T-helper 1 cell treated with Interleukin-12 subunit alpha and Interleukin-12 subunit beta and Interleukin-4 antibody, amounts not matched to agents 30 μg/mL and 1 μg/mL, for 36 hours (primary cell): Measurements from ENCODE around the gene NUMA1.

Experiments
- H3K27ac Mint-ChIP-seq: one replicate; pipeline ENCODE4 v1.8.0; 2021; ENCODE audit warnings: mild to moderate bottlenecking, mixed read lengths
- H3K27me3 Mint-ChIP-seq: one replicate; pipeline ENCODE4 v1.8.0; 2021; ENCODE audit warnings: low read depth, mixed read lengths
- H3K36me3 Mint-ChIP-seq: one replicate; pipeline ENCODE4 v1.8.0; 2021; ENCODE audit warnings: low read depth, mixed read lengths
- H3K4me1 Mint-ChIP-seq: one replicate; pipeline ENCODE4 v1.8.0; 2021; ENCODE audit warnings: low read depth, mixed read lengths
- H3K4me3 Mint-ChIP-seq: one replicate; pipeline ENCODE4 v1.8.0; 2021; ENCODE audit warnings: mild to moderate bottlenecking, moderate library complexity, mixed read lengths
- H3K9me3 Mint-ChIP-seq: one replicate; pipeline ENCODE4 v1.8.0; 2021; ENCODE audit warnings: mixed read lengths

NUMA1 gene

DNA sequence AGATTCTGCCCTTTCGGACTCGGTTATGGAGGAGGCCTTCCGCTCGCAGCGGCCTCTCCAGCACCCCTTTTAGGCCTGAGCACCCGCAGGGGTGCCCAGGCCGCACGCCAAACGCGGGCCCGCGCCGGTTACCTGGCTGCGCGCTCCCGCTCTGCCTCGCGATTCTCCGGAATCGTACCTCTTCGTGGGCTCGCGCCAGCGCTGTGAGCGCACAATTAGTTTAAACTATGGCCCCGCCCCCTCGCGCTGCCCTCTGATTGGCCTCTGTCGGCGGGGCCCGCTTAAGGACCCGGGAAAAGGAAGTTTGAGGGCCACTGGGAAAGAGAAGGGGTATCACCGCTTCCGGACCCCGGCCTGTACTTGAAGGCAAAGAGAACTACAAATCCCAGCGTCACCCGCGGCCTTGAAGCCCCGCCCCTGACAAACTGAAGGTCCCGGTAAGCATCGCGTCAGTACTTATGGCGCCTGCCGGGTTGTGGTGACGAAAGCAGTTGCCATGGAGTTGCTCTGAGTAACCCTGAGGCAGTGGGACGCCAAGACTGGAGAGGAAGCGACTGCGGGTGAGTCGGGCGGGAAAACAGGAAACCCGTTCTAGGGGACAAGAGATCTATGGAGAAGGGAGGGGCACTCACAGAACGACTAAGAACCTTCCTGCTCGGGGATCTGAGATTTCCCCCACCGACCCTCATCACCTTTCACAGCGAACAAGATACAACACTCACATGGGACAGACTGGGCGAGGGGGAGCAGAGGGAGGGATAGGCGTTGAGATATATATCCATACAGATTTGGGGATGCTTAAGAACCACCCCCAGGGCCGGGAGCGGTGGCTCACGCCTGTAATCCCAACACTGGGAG, at the start of gene NUMA1, which contains the start of gene LRRC51:
Gene NUMA1 (minus strand): TSS at position 217 of the 858 bp plus-strand sequence. CDS start 44,599 bp downstream, outside the sequence.
Gene LRRC51 (plus strand): TSS at position 525 of the 858 bp plus-strand sequence. CDS start 8,234 bp downstream, outside the sequence.
- Mint-ChIP-seq H3K27ac (peak within 1 kb of the TSS; percentile 93), H3K4me1 (peaks cover 42% of the 10 kb centered on the region), H3K9me3 (no peaks in the 10 kb centered on the region), H3K27me3 (no peaks in the 10 kb centered on the region), H3K36me3 (peaks cover 11% of the 10 kb centered on the region), H3K4me3 (peak within 1 kb of the TSS; percentile 95)

- Mint-ChIP-seq H3K27me3 (peaks cover 35% of the 10 kb centered on the region), H3K9me3 (peaks cover 15% of the 10 kb centered on the region), H3K4me1 (no peaks in the 10 kb centered on the region), H3K36me3 (peaks cover 6% of the 10 kb centered on the region), H3K4me3 (no peak overlapping the region), H3K27ac (no peak overlapping the region)
Measured at GRCh38 chr11:72129381-72129780, 49.0 kb upstream of the NUMA1 start.

GRCh38 chr11:72127923-72128322, 47.6 kb upstream of the NUMA1 start:
- Mint-ChIP-seq H3K4me1 (no peaks in the 10 kb centered on the region), H3K4me3 (no peak overlapping the region)

DNA sequence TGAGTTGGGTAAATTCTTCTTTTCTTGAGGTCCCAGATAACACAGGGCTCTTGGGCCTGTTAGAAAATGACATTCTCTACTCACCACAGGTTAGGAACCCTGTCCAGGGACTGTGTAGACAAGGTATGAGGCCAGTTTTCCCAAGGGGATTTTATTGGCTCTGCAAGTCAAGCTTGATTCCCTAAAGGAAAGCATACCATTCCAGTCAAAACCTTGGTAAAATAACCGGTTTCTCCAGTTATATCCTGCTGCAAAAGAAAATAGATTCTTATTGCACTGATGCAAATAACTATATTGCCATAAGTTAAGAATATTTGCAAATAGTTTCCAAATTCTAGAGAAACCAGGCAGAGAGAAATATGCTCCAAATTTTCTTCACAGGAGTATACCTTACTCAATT, 45.6 kb upstream of the NUMA1 start:
- Mint-ChIP-seq H3K9me3 (peaks cover 15% of the 10 kb centered on the region), H3K4me3 (no peak overlapping the region), H3K4me1 (no peaks in the 10 kb centered on the region), H3K36me3 (peaks cover 6% of the 10 kb centered on the region), H3K27ac (no peak overlapping the region), H3K27me3 (peaks cover 12% of the 10 kb centered on the region)

More at GRCh38 chr11:72127923-72128322, 47.6 kb upstream of the NUMA1 start:
- Mint-ChIP-seq H3K36me3 (peaks cover 6% of the 10 kb centered on the region), H3K9me3 (peaks cover 15% of the 10 kb centered on the region), H3K27me3 (peaks cover 27% of the 10 kb centered on the region), H3K27ac (no peak overlapping the region)

DNA sequence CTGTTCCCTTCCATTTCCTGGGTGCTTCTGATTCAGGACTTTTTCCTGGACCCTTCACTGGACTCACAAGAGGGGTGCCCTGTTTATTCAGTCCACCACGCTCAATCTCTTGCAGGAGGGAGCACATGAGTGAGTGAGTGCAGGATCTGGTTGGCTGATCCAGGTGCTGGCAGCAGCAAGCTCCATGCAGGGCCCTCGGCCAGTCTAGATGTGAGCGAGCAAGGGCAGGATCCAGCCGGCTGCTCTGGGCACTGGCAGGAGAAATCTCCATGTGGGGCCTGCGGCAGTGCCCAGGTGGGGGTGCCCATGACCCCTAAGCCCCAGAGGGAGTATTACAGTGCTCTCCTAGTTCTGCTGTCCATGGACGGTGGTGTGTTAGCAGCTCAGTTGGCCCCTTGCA, 43.7 kb upstream of the NUMA1 start:
- peaks cover 8% of the 10 kb centered on the region for H3K27me3 Mint-ChIP-seq
- H3K4me3 Mint-ChIP-seq = no peak overlapping the region
- H3K9me3 Mint-ChIP-seq = peaks cover 12% of the 10 kb centered on the region
- H3K36me3 Mint-ChIP-seq = peaks cover 5% of the 10 kb centered on the region
- no peaks in the 10 kb centered on the region for H3K4me1 Mint-ChIP-seq
- no peak overlapping the region for H3K27ac Mint-ChIP-seq

DNA sequence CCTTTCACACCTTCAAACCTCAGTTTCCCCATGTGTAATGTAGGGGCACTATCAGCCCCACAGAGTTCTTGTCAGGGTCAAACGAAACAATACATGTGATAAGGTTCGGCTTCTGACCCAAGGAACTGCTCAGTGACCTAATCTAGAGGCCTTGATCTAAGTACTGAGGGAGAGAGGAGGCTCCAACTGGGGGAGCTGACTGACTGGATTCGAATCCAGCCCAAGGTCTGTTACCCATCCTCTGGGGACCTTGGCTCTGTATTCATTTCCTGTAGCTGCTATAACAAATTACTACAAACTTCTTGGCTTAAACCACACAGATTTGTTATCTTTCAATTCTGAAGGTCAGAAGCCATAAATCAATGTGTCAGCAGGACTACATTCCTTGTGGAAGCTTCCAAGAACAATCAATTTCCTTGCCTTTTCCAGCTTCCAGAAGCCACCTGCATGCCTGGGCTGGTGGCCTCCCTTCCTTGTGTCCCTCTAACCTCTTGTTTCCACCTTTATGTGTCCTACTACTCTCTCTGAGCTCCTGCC, 42.8 kb upstream of the NUMA1 start:
- Mint-ChIP-seq H3K36me3 (no peaks in the 10 kb centered on the region), H3K27me3 (no peaks in the 10 kb centered on the region), H3K9me3 (peaks cover 4% of the 10 kb centered on the region), H3K4me1 (no peaks in the 10 kb centered on the region), H3K27ac (no peak overlapping the region), H3K4me3 (no peak overlapping the region)

DNA sequence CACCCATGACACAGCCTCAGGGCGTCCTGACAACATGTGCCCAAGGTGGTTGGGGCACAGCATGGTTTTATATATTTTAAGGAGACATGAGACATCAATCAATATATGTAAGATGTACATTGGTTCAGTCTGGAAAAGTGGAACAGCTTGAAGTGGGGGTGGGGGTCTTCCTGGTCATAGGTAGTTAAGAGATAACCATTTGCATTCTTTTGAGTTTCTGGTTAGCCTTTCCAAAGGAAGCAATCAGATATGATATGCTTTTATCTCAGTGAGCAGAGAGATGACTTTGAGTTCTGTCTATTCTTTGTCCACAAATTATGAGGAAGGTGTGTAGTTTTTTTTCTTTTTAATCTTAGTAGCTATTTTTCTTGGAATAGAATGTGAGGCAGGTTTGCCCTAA, 42.3 kb upstream of the NUMA1 start:
- Mint-ChIP-seq H3K9me3 (peaks cover 4% of the 10 kb centered on the region), H3K4me1 (no peaks in the 10 kb centered on the region), H3K36me3 (no peaks in the 10 kb centered on the region), H3K27ac (no peak overlapping the region), H3K4me3 (no peak overlapping the region), H3K27me3 (no peaks in the 10 kb centered on the region)

DNA sequence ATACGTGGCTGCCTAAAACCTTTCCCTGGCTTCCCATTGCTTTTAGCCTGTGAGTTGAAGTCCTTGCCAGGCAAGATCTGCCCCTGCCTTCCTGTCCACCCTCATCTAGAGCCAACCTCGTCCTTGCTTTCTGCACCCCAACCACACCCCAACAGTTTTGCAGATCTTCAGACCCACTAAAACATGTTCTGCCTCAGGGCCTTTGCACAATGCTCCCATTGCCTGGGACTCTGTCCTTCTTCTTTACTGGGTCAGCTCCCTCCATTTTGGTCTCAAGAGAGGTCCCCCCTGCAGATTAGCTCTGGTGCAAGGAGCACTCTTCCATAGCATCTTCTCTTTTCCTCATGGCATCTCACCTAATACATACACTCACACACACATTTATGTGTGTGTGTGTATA, 40.6 kb upstream of the NUMA1 start:
- no peaks in the 10 kb centered on the region for H3K36me3 Mint-ChIP-seq
- H3K9me3 Mint-ChIP-seq = no peaks in the 10 kb centered on the region
- no peaks in the 10 kb centered on the region for H3K4me1 Mint-ChIP-seq
- no peaks in the 10 kb centered on the region for H3K27me3 Mint-ChIP-seq
- no peak overlapping the region for H3K4me3 Mint-ChIP-seq
- H3K27ac Mint-ChIP-seq = no peak overlapping the region

DNA sequence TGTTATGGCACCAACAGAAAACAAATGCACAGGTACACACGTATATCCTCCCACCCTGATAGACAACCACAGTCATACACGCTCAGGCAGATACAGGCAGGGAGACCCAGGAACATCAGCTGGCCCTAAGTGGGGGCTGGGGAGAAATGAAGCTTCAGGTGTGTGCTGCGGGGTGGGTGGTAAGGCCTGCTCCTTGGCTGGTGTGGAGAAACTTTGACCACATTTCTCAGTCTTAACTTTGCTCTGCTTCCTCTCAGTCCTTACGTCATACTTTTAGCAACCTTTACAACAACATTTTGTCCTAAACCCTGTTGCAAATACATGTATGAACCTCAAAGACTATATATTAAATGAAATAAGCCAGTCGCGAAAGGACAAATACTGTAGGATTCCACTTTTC, 38.9 kb upstream of the NUMA1 start:
- Mint-ChIP-seq H3K9me3 (no peaks in the 10 kb centered on the region), H3K36me3 (no peaks in the 10 kb centered on the region), H3K4me1 (no peaks in the 10 kb centered on the region), H3K27ac (no peak overlapping the region), H3K4me3 (no peak overlapping the region), H3K27me3 (no peaks in the 10 kb centered on the region)

DNA sequence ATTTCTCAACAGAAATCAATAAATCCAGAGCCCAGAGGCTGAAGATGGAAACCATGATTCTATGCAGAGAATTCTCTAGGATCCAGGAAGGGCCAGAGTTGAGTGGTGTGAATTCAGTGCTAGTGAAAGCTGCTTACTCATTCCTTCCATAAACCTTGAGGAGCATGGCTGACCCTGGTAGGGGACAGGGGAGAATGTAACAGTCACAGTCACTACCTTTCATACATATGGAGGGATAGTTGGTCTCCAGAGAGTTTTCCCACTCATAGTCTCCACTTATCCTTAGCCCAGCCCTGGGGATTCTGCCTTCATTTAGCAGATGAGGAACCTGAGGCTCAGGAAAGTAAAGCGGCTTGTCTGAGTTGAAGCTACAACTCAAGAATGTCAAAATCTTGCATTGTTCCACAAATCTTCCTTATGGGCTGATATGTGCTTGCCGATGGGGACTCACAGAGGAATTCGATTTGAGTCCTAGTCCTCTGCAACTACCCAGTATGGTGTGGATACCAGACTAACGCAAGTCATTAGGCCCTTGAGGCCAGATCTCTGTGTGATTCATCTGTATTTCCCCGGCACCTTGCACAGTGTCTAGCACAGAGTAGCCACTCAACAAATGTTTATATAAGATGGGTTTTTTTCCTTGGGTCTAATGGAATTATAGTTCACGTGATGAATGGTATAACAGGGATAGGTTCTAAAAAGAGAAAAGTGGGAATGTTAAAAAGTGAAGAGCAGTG, 35.8 kb upstream of the NUMA1 start:
- no peak overlapping the region for H3K27ac Mint-ChIP-seq
- peaks cover 5% of the 10 kb centered on the region for H3K9me3 Mint-ChIP-seq
- H3K4me3 Mint-ChIP-seq = no peak overlapping the region
- H3K27me3 Mint-ChIP-seq = no peaks in the 10 kb centered on the region
- H3K36me3 Mint-ChIP-seq = no peaks in the 10 kb centered on the region
- H3K4me1 Mint-ChIP-seq = peaks cover 14% of the 10 kb centered on the region

DNA sequence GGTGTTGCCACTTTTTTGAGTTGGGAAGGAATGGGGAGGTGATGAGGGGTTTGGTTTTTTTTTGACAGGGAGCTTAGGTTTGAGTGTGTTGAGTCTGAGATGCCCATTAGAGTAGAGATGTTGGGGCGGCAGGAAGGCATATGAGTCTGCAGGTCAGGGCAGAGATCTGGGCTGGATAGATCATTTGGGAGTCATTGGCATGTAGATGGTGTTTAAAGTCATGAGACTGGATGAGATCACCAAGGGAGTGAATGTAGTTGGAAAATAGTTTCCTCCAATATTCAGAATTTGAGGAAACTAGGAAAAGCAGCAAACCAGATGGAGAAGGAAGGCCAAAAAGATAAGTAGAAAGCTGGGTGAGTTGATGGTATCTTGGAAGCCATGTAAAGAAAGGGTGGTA, 34.2 kb upstream of the NUMA1 start:
- Mint-ChIP-seq H3K9me3 (peaks cover 5% of the 10 kb centered on the region), H3K27ac (no peak overlapping the region), H3K27me3 (no peaks in the 10 kb centered on the region), H3K36me3 (peaks cover 4% of the 10 kb centered on the region), H3K4me1 (peaks cover 18% of the 10 kb centered on the region), H3K4me3 (no peak overlapping the region)

DNA sequence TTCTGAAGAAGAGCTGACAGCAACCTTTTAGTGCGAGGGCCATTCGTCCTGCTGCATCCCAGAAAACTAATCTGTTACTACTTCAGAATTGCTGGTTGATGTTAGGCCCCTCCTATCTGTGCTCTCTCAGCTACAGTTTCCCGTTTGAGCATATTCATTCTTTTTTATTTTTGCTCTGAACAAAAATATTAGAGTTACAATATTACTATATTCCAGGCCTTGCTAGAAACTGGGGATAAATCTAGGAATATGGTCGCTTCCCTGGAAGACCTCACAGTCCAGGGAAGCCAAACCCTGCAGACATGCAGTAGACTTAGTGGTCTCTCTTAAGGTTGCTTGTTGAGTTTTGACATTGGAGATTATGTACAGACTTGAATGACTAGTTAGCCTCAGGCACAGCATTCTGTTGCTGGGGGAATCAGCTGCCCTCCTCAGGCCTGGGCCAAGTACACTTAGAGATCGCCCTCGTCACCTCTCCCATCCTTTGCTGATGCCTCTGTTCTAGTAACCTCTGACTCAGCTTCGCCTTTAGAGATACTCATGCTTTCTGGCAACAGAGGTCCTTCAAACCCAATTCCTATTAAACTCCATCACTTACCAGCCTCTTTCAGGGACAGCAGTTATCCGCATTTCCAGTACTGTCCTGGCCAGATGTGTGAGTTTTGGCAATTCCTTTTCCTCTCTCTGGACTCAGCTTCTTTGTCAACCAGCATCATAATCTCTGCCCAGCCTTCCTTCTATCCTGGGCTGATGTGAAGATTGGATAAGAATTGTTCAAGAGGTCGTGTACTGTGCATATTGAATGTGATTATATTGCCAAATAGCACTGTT, 32.9 kb upstream of the NUMA1 start:
- Mint-ChIP-seq H3K4me1 (peaks cover 18% of the 10 kb centered on the region), H3K27me3 (no peaks in the 10 kb centered on the region), H3K36me3 (peaks cover 4% of the 10 kb centered on the region), H3K27ac (peak overlapping the region; percentile 98), H3K9me3 (peaks cover 5% of the 10 kb centered on the region), H3K4me3 (peak overlapping the region; percentile 92)

GRCh38 chr11:72112143-72112977, 32.0 kb upstream of the NUMA1 start, which contains the start of gene ANAPC15:
Gene ANAPC15 (minus strand): TSS chr11:72112695. CDS start chr11:72111276, 1,419 bp downstream.
- Mint-ChIP-seq H3K4me3 (peak within 1 kb of the TSS; percentile 92), H3K4me1 (peaks cover 18% of the 10 kb centered on the region), H3K9me3 (peaks cover 5% of the 10 kb centered on the region), H3K27me3 (no peaks in the 10 kb centered on the region), H3K27ac (peak within 1 kb of the TSS; percentile 98), H3K36me3 (peaks cover 7% of the 10 kb centered on the region)
